BLaER1 treated with 17β-estradiol and CSF1 and Interleukin-3, amounts not matched to agents 10 nM and 100 nM (cell line): ENCODE data around the gene CPLX1.

ENCODE experiments used
- H3K27ac ChIP-seq, 11 experiments: shearing (Covaris generic); formaldehyde crosslinking; 2 replicates each; pipeline ENCODE4 v1.8.1; 2022
- H3K27me3 ChIP-seq, 11 experiments: shearing (Covaris generic); formaldehyde crosslinking; 2 replicates each; pipeline ENCODE4 v1.8.1; 2022
- H3K36me3 ChIP-seq, 11 experiments: shearing (Covaris generic); formaldehyde crosslinking; 2 replicates each; pipeline ENCODE4 v1.8.1; 2022
- H3K4me1 ChIP-seq, 10 experiments: shearing (Covaris generic); formaldehyde crosslinking; 2 replicates each; pipeline ENCODE4 v1.8.1; 2022
- H3K4me2 ChIP-seq, 11 experiments: shearing (Covaris generic); formaldehyde crosslinking; 2 replicates each; pipeline ENCODE4 v1.8.1; 2022
- H3K4me3 ChIP-seq, 10 experiments: shearing (Covaris generic); formaldehyde crosslinking; 2 replicates each; pipeline ENCODE4 v1.8.1; 2022
- H3K9ac ChIP-seq, 11 experiments: shearing (Covaris generic); formaldehyde crosslinking; 2 replicates each; pipeline ENCODE4 v1.8.1; 2022
- H3K9me3 ChIP-seq, 11 experiments: shearing (Covaris generic); formaldehyde crosslinking; replicated peaks in 1 of 11; 2 replicates each; pipeline ENCODE4 v1.8.1; 2022
- H4K20me1 ChIP-seq, 11 experiments: shearing (Covaris generic); formaldehyde crosslinking; 2 replicates each; pipeline ENCODE4 v1.8.1; 2022
- Cebpa-rat ChIP-seq, 11 experiments: shearing (Covaris generic); IDR thresholded peaks; 2 replicates each; pipeline ENCODE4 v1.8.1; 2022

Gene CPLX1

GRCh38 chr4:752196-752861, 73.6 kb downstream of the CPLX1 start:
- no peaks in the 10 kb centered on the region for H3K27me3 ChIP-seq
- H3K4me2 ChIP-seq: peak overlapping the region; percentile 37 to 89 (median 72); a peak in 20 of 22 replicates
- peaks cover 28 to 64% (median 57%) of the 10 kb centered on the region in 10 experiments for H3K4me1 ChIP-seq
- peaks cover 96 to 100% (median 99%) of the 10 kb centered on the region in 11 experiments for H4K20me1 ChIP-seq
- peak overlapping the region; percentile 18 to 68 (median 55); a peak in 20 of 22 replicates for H3K9ac ChIP-seq
- H3K9me3 ChIP-seq: no peaks in the 10 kb centered on the region
- TF ChIP-seq Cebpa-rat (IDR thresholded peaks at IDR 0.05): no peak
- H3K27ac ChIP-seq: peak overlapping the region in 8 of 11 experiments; percentile 7 to 68 (median 50); a peak in 12 of 22 replicates
- H3K4me3 ChIP-seq: peak overlapping the region in 2 of 10 experiments; percentile 13 to 34; a peak in 1 of 20 replicates
- peaks cover 81 to 99% (median 96%) of the 10 kb centered on the region in 11 experiments for H3K36me3 ChIP-seq

GRCh38 chr4:751676-752075, 74.3 kb downstream of the CPLX1 start:
- Histone ChIP-seq H3K4me3 (peak overlapping the region in 5 of 10 experiments; percentile 4 to 34 (median 13); a peak in 2 of 20 replicates), H3K9ac (peak overlapping the region; percentile 18 to 68 (median 55); a peak in 21 of 22 replicates), H3K4me1 (peaks cover 28 to 64% (median 57%) of the 10 kb centered on the region in 10 experiments), H3K4me2 (peak overlapping the region; percentile 37 to 89 (median 72)), H3K9me3 (no peaks in the 10 kb centered on the region), H4K20me1 (peaks cover 91 to 94% (median 93%) of the 10 kb centered on the region in 11 experiments), H3K27me3 (no peaks in the 10 kb centered on the region), H3K36me3 (peaks cover 74 to 93% (median 89%) of the 10 kb centered on the region in 11 experiments), H3K27ac (peak overlapping the region in 8 of 11 experiments; percentile 7 to 68 (median 50); a peak in 12 of 22 replicates)
- TF ChIP-seq Cebpa-rat (IDR thresholded peaks at IDR 0.05): no peak

GRCh38 chr4:749698-750666, 75.9 kb downstream of the CPLX1 start:
- Histone ChIP-seq H3K27ac (peak overlapping the region in 4 of 11 experiments; percentile 4 to 68 (median 47); a peak in 5 of 22 replicates), H3K36me3 (peaks cover 57 to 76% (median 72%) of the 10 kb centered on the region in 11 experiments)

GRCh38 chr4:748461-748860, 77.5 kb downstream of the CPLX1 start:
- no peak for TF ChIP-seq Cebpa-rat (IDR thresholded peaks at IDR 0.05)
- no peak overlapping the region for H3K27ac ChIP-seq
- H3K27me3 ChIP-seq: no peaks in the 10 kb centered on the region
- peaks cover 53 to 73% (median 63%) of the 10 kb centered on the region in 11 experiments for H3K36me3 ChIP-seq
- no peaks in the 10 kb centered on the region for H3K9me3 ChIP-seq
- H3K4me1 ChIP-seq: peaks cover 28 to 51% (median 42%) of the 10 kb centered on the region in 10 experiments
- H3K4me2 ChIP-seq: no peak overlapping the region
- peaks cover 69 to 74% (median 72%) of the 10 kb centered on the region in 11 experiments for H4K20me1 ChIP-seq
- H3K4me3 ChIP-seq: no peak overlapping the region
- H3K9ac ChIP-seq: 0 out of 22 replicates have a peak overlapping the region, but pooled peaks of 1 of the 11 experiments have one; percentile 11

More at GRCh38 chr4:749698-750666, 75.9 kb downstream of the CPLX1 start:
- Histone ChIP-seq H3K4me3 (no peak overlapping the region), H3K4me1 (peaks cover 28 to 64% (median 55%) of the 10 kb centered on the region in 10 experiments), H3K9ac (peak overlapping the region in 9 of 11 experiments; percentile 5 to 56 (median 38); a peak in 9 of 22 replicates), H3K4me2 (peak overlapping the region; percentile 0 to 89 (median 72); a peak in 20 of 22 replicates), H4K20me1 (peaks cover 74 to 77% (median 76%) of the 10 kb centered on the region in 11 experiments), H3K9me3 (no peaks in the 10 kb centered on the region), H3K27me3 (no peaks in the 10 kb centered on the region)
- no peak for TF ChIP-seq Cebpa-rat (IDR thresholded peaks at IDR 0.05)

- Histone ChIP-seq H3K27ac (no peak overlapping the region), H3K9me3 (no peaks in the 10 kb centered on the region), H3K9ac (no peak overlapping the region), H3K4me3 (no peak overlapping the region), H3K36me3 (peaks cover 52 to 72% (median 61%) of the 10 kb centered on the region in 11 experiments), H3K27me3 (no peaks in the 10 kb centered on the region), H3K4me2 (no peak overlapping the region), H4K20me1 (peaks cover 69 to 74% (median 72%) of the 10 kb centered on the region in 11 experiments), H3K4me1 (peaks cover 28 to 44% (median 34%) of the 10 kb centered on the region in 10 experiments)
- no peak for TF ChIP-seq Cebpa-rat (IDR thresholded peaks at IDR 0.05)
Observed at GRCh38 chr4:747546-748170, 78.3 kb downstream of the CPLX1 start.

- no peak for TF ChIP-seq Cebpa-rat (IDR thresholded peaks at IDR 0.05)
- peak overlapping the region in 2 of 11 experiments; percentile 16 to 23; a peak in 1 of 22 replicates for H3K27ac ChIP-seq
- peaks cover 42 to 72% (median 68%) of the 10 kb centered on the region in 11 experiments for H3K36me3 ChIP-seq
- H3K4me1 ChIP-seq: peaks cover 0 to 11% (median 2%) of the 10 kb centered on the region in 10 experiments; a peak in 10 of 20 replicates
- no peak overlapping the region for H3K4me3 ChIP-seq
- H3K4me2 ChIP-seq: no peak overlapping the region
- no peaks in the 10 kb centered on the region for H3K27me3 ChIP-seq
- H4K20me1 ChIP-seq: peaks cover 48 to 74% (median 72%) of the 10 kb centered on the region in 11 experiments
- no peak overlapping the region for H3K9ac ChIP-seq
- no peaks in the 10 kb centered on the region for H3K9me3 ChIP-seq
Observed at GRCh38 chr4:744212-744841, 81.6 kb downstream of the CPLX1 start.

GRCh38 chr4:743463-744211, 82.3 kb downstream of the CPLX1 start:
- no peak overlapping the region; a peak in 1 of 22 replicates for H3K9ac ChIP-seq
- no peak for TF ChIP-seq Cebpa-rat (IDR thresholded peaks at IDR 0.05)
- H3K4me3 ChIP-seq: no peak overlapping the region
- peaks cover 44 to 72% (median 69%) of the 10 kb centered on the region in 11 experiments for H3K36me3 ChIP-seq
- H3K9me3 ChIP-seq: no peaks in the 10 kb centered on the region
- H3K4me1 ChIP-seq: peaks cover 0 to 5% (median 3%) of the 10 kb centered on the region in 10 experiments; a peak in 13 of 20 replicates
- H4K20me1 ChIP-seq: peaks cover 41 to 74% (median 72%) of the 10 kb centered on the region in 11 experiments
- H3K27me3 ChIP-seq: no peaks in the 10 kb centered on the region
- no peak overlapping the region for H3K4me2 ChIP-seq
- peak overlapping the region in 2 of 11 experiments; percentile 16 to 23; a peak in 1 of 22 replicates for H3K27ac ChIP-seq
